Measurements from ENCODE around the gene TGFB3. TPM values are rescaled to one million over a fixed set of nuclear protein-coding genes. Genes with fewer than 3 reads are reported as not detected.
"Not testable (repeated sequence)": the region's sequence is repeated elsewhere in the genome, so short reads cannot be mapped to it uniquely, and the experiment has no call there.

TGFB3 gene
- total and polyA plus RNA-seq, 12 donors: 12.7 to 102 (median 45.0) TPM

DNA sequence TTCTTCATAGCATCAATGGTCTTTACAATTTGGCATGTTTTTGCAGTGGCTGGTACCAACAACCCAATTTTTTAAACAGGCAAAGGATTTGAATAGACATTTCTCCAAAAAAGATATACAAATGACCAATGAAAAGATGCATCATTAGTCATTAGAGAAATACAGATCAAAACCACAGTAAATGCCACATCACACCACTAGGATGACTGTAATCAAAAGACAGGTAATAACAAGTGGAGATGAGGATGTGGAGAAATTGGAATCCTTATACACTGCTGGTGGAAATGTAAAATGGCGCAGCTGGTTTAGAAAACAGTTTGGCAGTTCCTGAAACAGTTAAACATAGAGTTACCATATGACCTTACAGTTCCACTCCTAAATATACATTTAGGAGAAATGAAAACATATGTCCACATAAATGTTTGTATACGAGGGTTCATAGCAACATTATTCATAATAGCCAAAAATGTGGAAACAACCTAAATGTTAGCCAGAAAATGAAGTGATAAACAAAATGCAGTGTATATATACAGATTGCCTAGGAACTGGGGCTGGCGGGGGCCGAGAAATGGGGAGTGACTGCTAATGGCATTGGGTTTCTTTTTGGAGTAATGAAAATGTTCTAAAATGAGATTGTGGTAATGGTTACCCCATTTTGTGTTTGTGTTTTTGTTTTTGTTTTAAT, 55.2 kb downstream of the TGFB3 start:
- TF ChIP-seq CTCF (IDR thresholded peaks at IDR 0.05) (no peak), POLR2A (IDR thresholded peaks at IDR 0.05) (no peak)
- WGBS, 4 donors: 95 to 98% (median 96%) methylated on average over 4 of the region's 4 CpGs
- H3K4me3 ChIP-seq: no peak overlapping the region
- H3K36me3 ChIP-seq (replicated peaks in 1 of 2): no peaks in the 10 kb centered on the region
- no peaks in the 10 kb centered on the region for H3K27me3 ChIP-seq
- no peak for DNase-seq
- intact Hi-C loops (cut with DNase I): no loop called here
- no peak overlapping the region for H3K27ac ChIP-seq
- no peaks in the 10 kb centered on the region for H3K9me3 ChIP-seq (replicated peaks in 1 of 3)
- H3K4me1 ChIP-seq (replicated peaks in 1 of 2): no peaks in the 10 kb centered on the region

GRCh38 chr14:75925141-75925840, 56.5 kb downstream of the TGFB3 start:
- H3K9me3 ChIP-seq (replicated peaks in 1 of 3); intact Hi-C loops (cut with DNase I); H3K4me3 ChIP-seq; H3K4me1 ChIP-seq (replicated peaks in 1 of 2); H3K36me3 ChIP-seq (replicated peaks in 1 of 2); DNase-seq; H3K27me3 ChIP-seq; H3K27ac ChIP-seq: not testable (repeated sequence)
- WGBS, 4 donors: 93 to 100% (median 95%) methylated on average over 2 to 46 of the region's 54 CpGs

DNA sequence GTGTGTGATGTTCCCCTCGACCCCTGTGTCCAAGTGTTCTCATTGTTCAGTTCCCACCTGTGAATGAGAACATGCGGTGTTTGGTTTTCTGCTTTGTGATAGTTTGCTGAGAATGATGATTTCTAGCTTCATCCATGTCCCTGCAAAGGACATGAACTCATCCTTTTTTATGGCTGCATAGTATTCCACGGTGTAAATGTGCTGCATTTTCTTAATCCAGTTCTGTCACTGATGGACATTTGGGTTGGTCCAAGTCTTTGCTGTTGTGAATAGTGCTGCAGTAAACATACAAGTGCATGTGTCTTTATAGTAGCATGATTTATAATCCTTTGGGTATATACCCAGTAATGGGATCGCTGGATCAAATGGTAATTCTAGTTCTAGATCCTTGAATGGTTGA, 61.4 kb downstream of the TGFB3 start:
- WGBS, 4 donors: 80 to 99% (median 95%) methylated on average over 4 of the region's 4 CpGs
- H3K27ac ChIP-seq; intact Hi-C loops (cut with DNase I); H3K27me3 ChIP-seq; H3K9me3 ChIP-seq (replicated peaks in 1 of 3); DNase-seq; H3K4me1 ChIP-seq (replicated peaks in 1 of 2); H3K36me3 ChIP-seq (replicated peaks in 1 of 2); H3K4me3 ChIP-seq: not testable (repeated sequence)

DNA sequence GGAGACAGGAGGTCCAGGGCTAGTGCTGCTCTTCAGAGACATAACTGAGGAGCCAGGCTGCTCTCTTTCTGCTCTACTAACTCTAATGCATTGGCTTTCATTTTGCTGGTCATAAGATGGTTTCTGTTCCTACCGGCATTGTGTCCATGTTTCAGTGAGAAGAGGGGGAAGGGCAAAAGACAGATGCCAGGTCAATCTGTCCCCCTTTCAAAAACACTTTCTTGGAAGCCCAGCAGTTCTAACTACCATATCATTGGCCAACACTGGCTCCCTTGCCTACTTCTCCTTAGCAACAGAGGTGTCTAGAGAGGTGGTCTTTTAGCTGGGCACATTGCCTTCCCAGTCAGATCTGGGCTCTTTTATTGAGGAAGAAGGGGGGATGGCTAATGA, 63.9 kb downstream of the TGFB3 start:
- Histone ChIP-seq H3K36me3 (replicated peaks in 1 of 2) (no peaks in the 10 kb centered on the region), H3K9me3 (replicated peaks in 1 of 3) (no peaks in the 10 kb centered on the region), H3K27me3 (no peaks in the 10 kb centered on the region), H3K27ac (peak overlapping the region in 1 of 5 donors; percentile 43), H3K4me1 (replicated peaks in 1 of 2) (no peaks in the 10 kb centered on the region), H3K4me3 (no peak overlapping the region)
- intact Hi-C loops (cut with DNase I): no loop called here
- no peak for DNase-seq
- TF ChIP-seq POLR2A (IDR thresholded peaks at IDR 0.05): no peak
- TF ChIP-seq CTCF (IDR thresholded peaks at IDR 0.05): no peak
- WGBS, 4 donors: 79 to 100% (median 88%) methylated on average over 1 of the region's 1 CpG

DNA sequence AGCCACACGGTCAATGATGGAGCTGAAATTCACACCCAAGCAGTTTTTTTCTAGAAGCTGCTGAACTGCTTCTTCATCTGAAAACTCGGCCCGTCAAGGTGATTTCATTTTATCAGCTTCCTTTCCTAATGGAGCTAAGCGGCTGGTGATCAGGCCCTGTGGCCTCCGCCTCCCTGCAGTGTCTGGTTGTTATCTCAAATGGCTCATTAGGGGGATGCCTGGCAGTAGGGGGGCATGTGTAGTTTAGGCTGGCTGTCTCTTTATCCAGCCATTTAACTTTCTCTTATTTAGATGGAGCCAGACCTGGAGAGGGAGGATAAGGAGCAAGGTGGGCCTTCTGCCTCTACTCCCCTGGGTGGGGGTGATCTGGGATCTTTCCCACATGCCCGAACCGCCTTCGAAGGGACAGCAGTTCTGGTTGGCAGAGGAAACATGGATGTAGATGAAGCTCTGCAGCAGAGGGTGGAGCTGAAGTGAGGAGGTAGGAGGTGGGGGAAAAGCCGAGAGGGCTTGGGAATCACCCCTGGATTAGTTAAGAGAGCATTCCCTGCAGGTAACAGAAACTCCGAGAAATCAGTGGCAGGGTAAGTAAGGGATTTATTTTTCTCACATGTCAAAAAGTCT, 64.4 kb downstream of the TGFB3 start:
- no peaks in the 10 kb centered on the region for H3K27me3 ChIP-seq
- 88 to 91% (median 90%) methylated on average over 10 of the region's 10 CpGs for WGBS, 4 donors
- no peaks in the 10 kb centered on the region for H3K36me3 ChIP-seq (replicated peaks in 1 of 2)
- H3K4me3 ChIP-seq: no peak overlapping the region
- H3K9me3 ChIP-seq (replicated peaks in 1 of 3): no peaks in the 10 kb centered on the region
- intact Hi-C loops (cut with DNase I): no loop called here
- no peaks in the 10 kb centered on the region for H3K4me1 ChIP-seq (replicated peaks in 1 of 2)
- TF ChIP-seq CTCF (IDR thresholded peaks at IDR 0.05): no peak
- no peak for TF ChIP-seq POLR2A (IDR thresholded peaks at IDR 0.05)
- peak overlapping the region in 1 of 5 donors; percentile 43 for H3K27ac ChIP-seq
- DNase-seq: no peak

All from adrenal gland (tissue), 12 donors.